Measurements from ENCODE around the gene EFNB3. TPM values are rescaled to one million over a fixed set of nuclear protein-coding genes. Genes with fewer than 3 reads are reported as not detected.
A peak's percentile ranks its signal among the peaks of the same experiment; 100 is the strongest.

Gene EFNB3
- total and polyA plus RNA-seq, 2 of the 8 experiments (the other 6 are each of a cell fraction or from before 2014, with no cell fraction given): 15.0 to 27.3 TPM

GRCh38 chr17:7686222-7687071 lies 18.6 kb upstream of the EFNB3 start (continued):
- TF ChIP-seq CEBPB (IDR thresholded peaks at IDR 0.05; ENCODE audit: low read depth, low read length): no peak
- TF ChIP-seq KDM5A (IDR thresholded peaks at IDR 0.05; ENCODE audit: low read length): no peak
- TF ChIP-seq BCL11A (IDR thresholded peaks at IDR 0.05; ENCODE audit: low read depth in 2 of 2, low read length in 2 of 2): no peak
- peak; percentile 52 for TF ChIP-seq PHF8 (conservative IDR thresholded peaks at IDR 0.05; ENCODE audit: low read depth, low read length)
- no peak for TF ChIP-seq RBBP5 (IDR thresholded peaks at IDR 0.05; ENCODE audit: borderline replicate concordance, low read depth, low read length)
- TF ChIP-seq TAF7 (optimal IDR thresholded peaks at IDR 0.05; ENCODE audit: borderline replicate concordance, low read depth, low read length): peak; percentile 92

Measured in H1 (cell line).